ENCODE measurements around the gene FIGN.

- TF ChIP-seq CTCF (IDR thresholded peaks at IDR 0.05) (no peak), EP300 (IDR thresholded peaks at IDR 0.05) (no peak), POLR2A (IDR thresholded peaks at IDR 0.05; ENCODE audit: low read depth) (no peak), POLR2AphosphoS5 (IDR thresholded peaks at IDR 0.05) (no peak)
Measured at GRCh38 chr2:163755366-163755765, 19.6 kb upstream of the FIGN start.
